ENCODE measurements around the gene CCDC159.

GRCh38 chr19:11342429-11342828 lies 3.9 kb upstream of the CCDC159 start:
- TF ChIP-seq CTCF (optimal IDR thresholded peaks at IDR 0.05 in 1 of 3, IDR thresholded peaks at IDR 0.05 in 1 of 3, conservative IDR thresholded peaks at IDR 0.05 in 1 of 3; ENCODE audit: extremely low read depth in 1 of 3, insufficient read depth in 2 of 3, low read length in 3 of 3) (no peak), EZH2 (IDR thresholded peaks at IDR 0.05; ENCODE audit: low read length) (no peak)

All from keratinocyte (primary cell).